SK-N-SH (cell line): ENCODE measurements around the gene CNFN.

ENCODE experiments used
- GABPA ChIP-seq: IDR thresholded peaks from 2 replicates; pipeline ENCODE4 v1.4.0; 2012; ENCODE audit warnings: low read depth, mild to moderate bottlenecking
- JUND ChIP-seq: IDR thresholded peaks from 2 replicates; pipeline ENCODE4 v1.4.0; 2012
- PBX3 ChIP-seq: IDR thresholded peaks from 2 replicates; pipeline ENCODE4; 2012
- REST ChIP-seq: IDR thresholded peaks from 2 replicates; pipeline ENCODE4 v1.6.1; 2012; ENCODE audit warnings: mild to moderate bottlenecking, low read depth, low read length, moderate library complexity
- TF ChIP-seq, protein P1 (sequence below): fragments of 200-600 bp; sonication (generic); IDR thresholded peaks from 2 replicates; pipeline ENCODE4 v1.6.1; 2017; ENCODE audit warnings: antibody characterized with exemption, mild to moderate bottlenecking, moderate library complexity
- TF ChIP-seq, protein P2 (sequence below): fragments of 150-350 bp; IDR thresholded peaks from 2 replicates; pipeline ENCODE4 v1.6.1; 2016; ENCODE audit warnings: mild to moderate bottlenecking, low read depth, low read length

- TF ChIP-seq, protein P1, sequence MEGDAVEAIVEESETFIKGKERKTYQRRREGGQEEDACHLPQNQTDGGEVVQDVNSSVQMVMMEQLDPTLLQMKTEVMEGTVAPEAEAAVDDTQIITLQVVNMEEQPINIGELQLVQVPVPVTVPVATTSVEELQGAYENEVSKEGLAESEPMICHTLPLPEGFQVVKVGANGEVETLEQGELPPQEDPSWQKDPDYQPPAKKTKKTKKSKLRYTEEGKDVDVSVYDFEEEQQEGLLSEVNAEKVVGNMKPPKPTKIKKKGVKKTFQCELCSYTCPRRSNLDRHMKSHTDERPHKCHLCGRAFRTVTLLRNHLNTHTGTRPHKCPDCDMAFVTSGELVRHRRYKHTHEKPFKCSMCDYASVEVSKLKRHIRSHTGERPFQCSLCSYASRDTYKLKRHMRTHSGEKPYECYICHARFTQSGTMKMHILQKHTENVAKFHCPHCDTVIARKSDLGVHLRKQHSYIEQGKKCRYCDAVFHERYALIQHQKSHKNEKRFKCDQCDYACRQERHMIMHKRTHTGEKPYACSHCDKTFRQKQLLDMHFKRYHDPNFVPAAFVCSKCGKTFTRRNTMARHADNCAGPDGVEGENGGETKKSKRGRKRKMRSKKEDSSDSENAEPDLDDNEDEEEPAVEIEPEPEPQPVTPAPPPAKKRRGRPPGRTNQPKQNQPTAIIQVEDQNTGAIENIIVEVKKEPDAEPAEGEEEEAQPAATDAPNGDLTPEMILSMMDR = no peak
- no peak for TF ChIP-seq PBX3
- TF ChIP-seq GABPA = no peak
- no peak for TF ChIP-seq JUND
- TF ChIP-seq, protein P2, sequence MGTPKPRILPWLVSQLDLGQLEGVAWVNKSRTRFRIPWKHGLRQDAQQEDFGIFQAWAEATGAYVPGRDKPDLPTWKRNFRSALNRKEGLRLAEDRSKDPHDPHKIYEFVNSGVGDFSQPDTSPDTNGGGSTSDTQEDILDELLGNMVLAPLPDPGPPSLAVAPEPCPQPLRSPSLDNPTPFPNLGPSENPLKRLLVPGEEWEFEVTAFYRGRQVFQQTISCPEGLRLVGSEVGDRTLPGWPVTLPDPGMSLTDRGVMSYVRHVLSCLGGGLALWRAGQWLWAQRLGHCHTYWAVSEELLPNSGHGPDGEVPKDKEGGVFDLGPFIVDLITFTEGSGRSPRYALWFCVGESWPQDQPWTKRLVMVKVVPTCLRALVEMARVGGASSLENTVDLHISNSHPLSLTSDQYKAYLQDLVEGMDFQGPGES = no peak
- no peak for TF ChIP-seq REST
These were observed 11.6 kb downstream of the CNFN start for GRCh38 chr19:42378225-42379215.
